ENCODE measurements around the gene COL13A1. TPM values are rescaled to one million over a fixed set of nuclear protein-coding genes. Genes with fewer than 3 reads are reported as not detected.

Gene COL13A1
- polyA plus RNA-seq, 1 of the 3 experiments (the other 2 are of a cell fraction): 26.7 TPM

DNA sequence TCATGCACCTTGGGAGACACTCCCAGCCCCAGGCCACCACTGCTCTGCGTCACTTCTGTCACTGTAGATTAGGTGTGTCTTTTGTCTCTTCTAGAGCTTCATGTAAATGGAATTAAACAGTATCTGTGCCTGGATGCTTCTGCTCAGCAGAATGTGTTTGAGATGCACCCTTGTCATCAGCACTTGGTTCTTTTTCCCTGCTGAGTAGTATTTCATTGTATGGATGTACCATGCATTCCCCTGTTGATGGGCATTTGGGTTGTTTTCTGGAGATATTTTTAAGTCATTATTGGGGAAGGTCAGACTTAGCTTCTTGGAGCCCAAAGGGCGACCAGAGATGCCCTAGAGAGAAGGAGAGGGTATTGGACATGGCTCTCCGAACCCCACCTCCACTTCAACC lies 126.6 kb downstream of the COL13A1 start (continued):
- TF ChIP-seq, protein P1, sequence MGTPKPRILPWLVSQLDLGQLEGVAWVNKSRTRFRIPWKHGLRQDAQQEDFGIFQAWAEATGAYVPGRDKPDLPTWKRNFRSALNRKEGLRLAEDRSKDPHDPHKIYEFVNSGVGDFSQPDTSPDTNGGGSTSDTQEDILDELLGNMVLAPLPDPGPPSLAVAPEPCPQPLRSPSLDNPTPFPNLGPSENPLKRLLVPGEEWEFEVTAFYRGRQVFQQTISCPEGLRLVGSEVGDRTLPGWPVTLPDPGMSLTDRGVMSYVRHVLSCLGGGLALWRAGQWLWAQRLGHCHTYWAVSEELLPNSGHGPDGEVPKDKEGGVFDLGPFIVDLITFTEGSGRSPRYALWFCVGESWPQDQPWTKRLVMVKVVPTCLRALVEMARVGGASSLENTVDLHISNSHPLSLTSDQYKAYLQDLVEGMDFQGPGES (IDR thresholded peaks at IDR 0.05; ENCODE audit: low read depth, low read length): no peak
- TF ChIP-seq YY1 (IDR thresholded peaks at IDR 0.05; ENCODE audit: low read depth): no peak
- no peak for TF ChIP-seq TCF12 (IDR thresholded peaks at IDR 0.05)

DNA sequence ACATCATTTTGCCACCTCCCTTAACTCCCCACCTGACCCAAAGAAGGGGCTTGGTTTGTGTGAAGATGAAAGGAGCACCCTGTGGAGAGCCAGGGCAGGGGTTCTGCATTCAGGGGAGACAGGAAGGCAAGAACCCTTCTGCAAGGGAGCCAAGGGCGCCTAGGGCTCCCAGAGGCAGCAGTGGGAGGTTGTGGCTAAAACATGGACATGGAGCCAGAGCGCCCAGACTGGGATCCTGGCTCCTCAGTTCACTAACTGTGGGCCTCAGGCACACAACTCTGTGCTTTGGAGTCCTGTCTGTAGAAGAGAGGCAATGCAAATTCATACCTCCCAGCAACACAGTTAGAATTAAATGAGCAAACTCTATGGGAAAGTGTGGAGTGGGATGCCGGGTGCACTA lies 127.9 kb downstream of the COL13A1 start:
- DNase-seq: no peak
- CTCF ChIA-PET: no interaction called here
- no peaks in the 10 kb centered on the region for H3K27me3 ChIP-seq (ENCODE audit: insufficient read depth)
- H3K4me1 ChIP-seq (ENCODE audit: control insufficient read depth in 1 of 2, insufficient read depth in 2 of 2, low read depth in 1 of 2, low read length in 1 of 2): no peaks in the 10 kb centered on the region
- no peaks in the 10 kb centered on the region for H3F3A ChIP-seq (replicated peaks; ENCODE audit: insufficient read depth)
- 75% methylated on average over 2 of the region's 3 CpGs for WGBS (ENCODE audit: low lambda C conversion rate)
- no peaks in the 10 kb centered on the region for H3K79me2 ChIP-seq (ENCODE audit: insufficient read depth)
- POLR2A ChIA-PET: no interaction called here
- no peak overlapping the region for H3K4me3 ChIP-seq (ENCODE audit: low read depth in 2 of 2, low read length in 1 of 2)
- H2AFZ ChIP-seq (ENCODE audit: low read depth): no peak overlapping the region
- no peak overlapping the region for H3K9ac ChIP-seq
- TF ChIP-seq, protein P2, sequence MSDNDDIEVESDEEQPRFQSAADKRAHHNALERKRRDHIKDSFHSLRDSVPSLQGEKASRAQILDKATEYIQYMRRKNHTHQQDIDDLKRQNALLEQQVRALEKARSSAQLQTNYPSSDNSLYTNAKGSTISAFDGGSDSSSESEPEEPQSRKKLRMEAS (IDR thresholded peaks at IDR 0.05; ENCODE audit: low read depth): no peak
- TF ChIP-seq, protein P3, sequence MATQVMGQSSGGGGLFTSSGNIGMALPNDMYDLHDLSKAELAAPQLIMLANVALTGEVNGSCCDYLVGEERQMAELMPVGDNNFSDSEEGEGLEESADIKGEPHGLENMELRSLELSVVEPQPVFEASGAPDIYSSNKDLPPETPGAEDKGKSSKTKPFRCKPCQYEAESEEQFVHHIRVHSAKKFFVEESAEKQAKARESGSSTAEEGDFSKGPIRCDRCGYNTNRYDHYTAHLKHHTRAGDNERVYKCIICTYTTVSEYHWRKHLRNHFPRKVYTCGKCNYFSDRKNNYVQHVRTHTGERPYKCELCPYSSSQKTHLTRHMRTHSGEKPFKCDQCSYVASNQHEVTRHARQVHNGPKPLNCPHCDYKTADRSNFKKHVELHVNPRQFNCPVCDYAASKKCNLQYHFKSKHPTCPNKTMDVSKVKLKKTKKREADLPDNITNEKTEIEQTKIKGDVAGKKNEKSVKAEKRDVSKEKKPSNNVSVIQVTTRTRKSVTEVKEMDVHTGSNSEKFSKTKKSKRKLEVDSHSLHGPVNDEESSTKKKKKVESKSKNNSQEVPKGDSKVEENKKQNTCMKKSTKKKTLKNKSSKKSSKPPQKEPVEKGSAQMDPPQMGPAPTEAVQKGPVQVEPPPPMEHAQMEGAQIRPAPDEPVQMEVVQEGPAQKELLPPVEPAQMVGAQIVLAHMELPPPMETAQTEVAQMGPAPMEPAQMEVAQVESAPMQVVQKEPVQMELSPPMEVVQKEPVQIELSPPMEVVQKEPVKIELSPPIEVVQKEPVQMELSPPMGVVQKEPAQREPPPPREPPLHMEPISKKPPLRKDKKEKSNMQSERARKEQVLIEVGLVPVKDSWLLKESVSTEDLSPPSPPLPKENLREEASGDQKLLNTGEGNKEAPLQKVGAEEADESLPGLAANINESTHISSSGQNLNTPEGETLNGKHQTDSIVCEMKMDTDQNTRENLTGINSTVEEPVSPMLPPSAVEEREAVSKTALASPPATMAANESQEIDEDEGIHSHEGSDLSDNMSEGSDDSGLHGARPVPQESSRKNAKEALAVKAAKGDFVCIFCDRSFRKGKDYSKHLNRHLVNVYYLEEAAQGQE (IDR thresholded peaks at IDR 0.05; ENCODE audit: low read depth, low read length): no peak
- TF ChIP-seq, protein P4, sequence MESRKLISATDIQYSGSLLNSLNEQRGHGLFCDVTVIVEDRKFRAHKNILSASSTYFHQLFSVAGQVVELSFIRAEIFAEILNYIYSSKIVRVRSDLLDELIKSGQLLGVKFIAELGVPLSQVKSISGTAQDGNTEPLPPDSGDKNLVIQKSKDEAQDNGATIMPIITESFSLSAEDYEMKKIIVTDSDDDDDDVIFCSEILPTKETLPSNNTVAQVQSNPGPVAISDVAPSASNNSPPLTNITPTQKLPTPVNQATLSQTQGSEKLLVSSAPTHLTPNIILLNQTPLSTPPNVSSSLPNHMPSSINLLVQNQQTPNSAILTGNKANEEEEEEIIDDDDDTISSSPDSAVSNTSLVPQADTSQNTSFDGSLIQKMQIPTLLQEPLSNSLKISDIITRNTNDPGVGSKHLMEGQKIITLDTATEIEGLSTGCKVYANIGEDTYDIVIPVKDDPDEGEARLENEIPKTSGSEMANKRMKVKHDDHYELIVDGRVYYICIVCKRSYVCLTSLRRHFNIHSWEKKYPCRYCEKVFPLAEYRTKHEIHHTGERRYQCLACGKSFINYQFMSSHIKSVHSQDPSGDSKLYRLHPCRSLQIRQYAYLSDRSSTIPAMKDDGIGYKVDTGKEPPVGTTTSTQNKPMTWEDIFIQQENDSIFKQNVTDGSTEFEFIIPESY (IDR thresholded peaks at IDR 0.05; ENCODE audit: borderline replicate concordance, low read depth): no peak
- no peak for TF ChIP-seq MEF2A (IDR thresholded peaks at IDR 0.05; ENCODE audit: borderline replicate concordance, low read depth)
- TF ChIP-seq SIN3A (IDR thresholded peaks at IDR 0.05; ENCODE audit: borderline replicate concordance, low read depth, low read length): no peak
- TF ChIP-seq SMC3 (IDR thresholded peaks at IDR 0.05; ENCODE audit: low read depth, low read length): no peak
- TF ChIP-seq, protein P5, sequence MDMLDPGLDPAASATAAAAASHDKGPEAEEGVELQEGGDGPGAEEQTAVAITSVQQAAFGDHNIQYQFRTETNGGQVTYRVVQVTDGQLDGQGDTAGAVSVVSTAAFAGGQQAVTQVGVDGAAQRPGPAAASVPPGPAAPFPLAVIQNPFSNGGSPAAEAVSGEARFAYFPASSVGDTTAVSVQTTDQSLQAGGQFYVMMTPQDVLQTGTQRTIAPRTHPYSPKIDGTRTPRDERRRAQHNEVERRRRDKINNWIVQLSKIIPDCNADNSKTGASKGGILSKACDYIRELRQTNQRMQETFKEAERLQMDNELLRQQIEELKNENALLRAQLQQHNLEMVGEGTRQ (IDR thresholded peaks at IDR 0.05; ENCODE audit: borderline replicate concordance, low read depth, low read length): no peak
- TF ChIP-seq CHD2 (IDR thresholded peaks at IDR 0.05; ENCODE audit: low read length, partially characterized antibody): no peak
- TF ChIP-seq POLR2AphosphoS5 (IDR thresholded peaks at IDR 0.05; ENCODE audit: low read depth, low read length): no peak
- no peak for TF ChIP-seq RXRA (IDR thresholded peaks at IDR 0.05; ENCODE audit: borderline replicate concordance, low read depth)
- TF ChIP-seq GABPA (IDR thresholded peaks at IDR 0.05; ENCODE audit: low read depth): no peak
- TF ChIP-seq, protein P1 (IDR thresholded peaks at IDR 0.05; ENCODE audit: low read depth, low read length): no peak
- no peak overlapping the region for H3K4me2 ChIP-seq
- H3K9me2 ChIP-seq: no peaks in the 10 kb centered on the region
- H3K9me3 ChIP-seq: no peaks in the 10 kb centered on the region
- no peak overlapping the region for H3K27ac ChIP-seq (ENCODE audit: low read depth in 2 of 2, low read length in 1 of 2)
- H4K20me1 ChIP-seq (ENCODE audit: insufficient read depth): no peaks in the 10 kb centered on the region
- no peaks in the 10 kb centered on the region for H3K36me3 ChIP-seq (replicated peaks in 1 of 2; ENCODE audit: control insufficient read depth in 1 of 2, insufficient read depth in 2 of 2, low read length in 1 of 2)

Measured in SK-N-SH (cell line).